Measurements from ENCODE around the gene SPOCK2. TPM values are rescaled to one million over a fixed set of nuclear protein-coding genes. Genes with fewer than 3 reads are reported as not detected.

SPOCK2 gene
- total and polyA plus RNA-seq, 2 of the 4 experiments (the other 2 are of a cell fraction): 0.02 TPM; not detected in 1

GRCh38 chr10:72022228-72022627, 66.1 kb downstream of the SPOCK2 start:
- Histone ChIP-seq H2BK20ac (ENCODE audit: low read depth, low read length) (no peak overlapping the region), H3K18ac (ENCODE audit: low read depth, low read length) (no peak overlapping the region), H3K23ac (ENCODE audit: low read depth, low read length) (no peak overlapping the region), H3K9me3 (ENCODE audit: control insufficient read depth, insufficient read depth, low read length) (no peaks in the 10 kb centered on the region), H3K36me3 (ENCODE audit: control insufficient read depth, insufficient read depth, low read length) (no peaks in the 10 kb centered on the region), H4K8ac (ENCODE audit: low read depth in 2 of 2, low read length in 2 of 2) (no peak overlapping the region), H3K9me1 (ENCODE audit: insufficient read depth, low read length) (peaks cover 8% of the 10 kb centered on the region), H4K5ac (ENCODE audit: low read depth, low read length) (no peak overlapping the region), H3K27ac (ENCODE audit: insufficient read depth, low read length) (no peak overlapping the region), H3K9ac (ENCODE audit: low read depth, low read length) (no peak overlapping the region), H3K56ac (ENCODE audit: extremely low read depth, insufficient read depth, low read length) (no peak overlapping the region), H3K14ac (replicated peaks; ENCODE audit: low read depth, low read length) (no peak overlapping the region), H3K4me3 (ENCODE audit: insufficient read depth, low read depth, low read length) (no peak overlapping the region), H3K79me1 (ENCODE audit: low read depth in 1 of 2, low read length in 2 of 2) (no peaks in the 10 kb centered on the region), H3K4ac (ENCODE audit: low read depth, low read length) (no peak overlapping the region), H2AFZ (replicated peaks; ENCODE audit: low read length, poor library complexity) (no peak overlapping the region), H2BK15ac (ENCODE audit: low read depth, low read length) (no peak overlapping the region), H3K4me1 (ENCODE audit: control insufficient read depth, insufficient read depth, low read length) (peaks cover 20% of the 10 kb centered on the region), H4K20me1 (ENCODE audit: insufficient read depth, low read length) (peaks cover 9% of the 10 kb centered on the region; the same call in 1 of the 2 replicates), H3K4me2 (ENCODE audit: low read depth, low read length) (no peak overlapping the region), H4K91ac (ENCODE audit: insufficient read depth, low read depth, low read length) (no peak overlapping the region), H2AK5ac (ENCODE audit: low read depth, low read length) (no peak overlapping the region), H2AK9ac (replicated peaks; ENCODE audit: low read depth, low read length, poor library complexity) (no peak overlapping the region), H2BK120ac (ENCODE audit: low read depth, low read length) (no peak overlapping the region), H2BK5ac (ENCODE audit: low read depth, low read length, poor library complexity, severe bottlenecking) (no peak overlapping the region), H3K27me3 (ENCODE audit: control insufficient read depth, insufficient read depth, low read length) (peaks cover 5% of the 10 kb centered on the region)
- TF ChIP-seq RAD21 (IDR thresholded peaks at IDR 0.05; ENCODE audit: low read length) (no peak), FOS (IDR thresholded peaks at IDR 0.05; ENCODE audit: low read depth, low read length) (no peak), RCOR1 (IDR thresholded peaks at IDR 0.05; ENCODE audit: insufficient replicate concordance, low read length) (no peak), CHD1 (IDR thresholded peaks at IDR 0.05; ENCODE audit: low read depth, low read length) (no peak), CEBPB (IDR thresholded peaks at IDR 0.05; ENCODE audit: low read depth, low read length) (no peak), RFX5 (IDR thresholded peaks at IDR 0.05; ENCODE audit: low read depth, low read length) (no peak), ELK1 (IDR thresholded peaks at IDR 0.05; ENCODE audit: borderline replicate concordance, low read depth, low read length) (no peak), MAFK (IDR thresholded peaks at IDR 0.05; ENCODE audit: low read depth, low read length) (no peak), CTCF (conservative IDR thresholded peaks at IDR 0.05; ENCODE audit: low read depth, low read length) (no peak), POLR2A (IDR thresholded peaks at IDR 0.05; ENCODE audit: low read depth, low read length) (no peak), BHLHE40 (IDR thresholded peaks at IDR 0.05; ENCODE audit: low read depth, low read length) (no peak), MXI1 (IDR thresholded peaks at IDR 0.05; ENCODE audit: borderline replicate concordance, low read depth, low read length) (no peak), NFE2L2 (IDR thresholded peaks at IDR 0.05; ENCODE audit: low read depth, low read length) (no peak), USF2 (IDR thresholded peaks at IDR 0.05; ENCODE audit: low read depth, low read length) (no peak), SMC3 (IDR thresholded peaks at IDR 0.05; ENCODE audit: low read depth, low read length) (no peak), MAZ (IDR thresholded peaks at IDR 0.05; ENCODE audit: borderline replicate concordance, low read depth, low read length) (no peak)
- 80% methylated on average over 2 of the region's 6 CpGs; no CpG with 5 or more reads in 1 of the 2 experiments for WGBS, 2 experiments (ENCODE audit: extremely low coverage in 2 of 2, insufficient read length in 1 of 2)
- no TSS peak for BruUV-seq (replicated peaks)
- in situ Hi-C loops (cut with MboI; ENCODE audit: low sequenced_read_pairs): no loop called here
- DNase-seq (no peak), ATAC-seq (ENCODE audit: low read depth) (no peak)
- ChIA-PET POLR2A (ENCODE audit: unreplicated experiment) (no interaction called here), CTCF (no interaction called here)
- intact Hi-C loops (cut with micrococcal nuclease): no loop called here
- dilution Hi-C loops (cut with HindIII; ENCODE audit: low sequenced_read_pairs, unreplicated experiment): no loop called here
